HEK293 (cell line): ENCODE results near the gene BDH1.

ENCODE experiments used
- BCL11B ChIP-seq: fragments of 450-650 bp; formaldehyde crosslinking; IDR thresholded peaks from 2 replicates; pipeline ENCODE4 v1.5.1; 2016; ENCODE audit warnings: low read depth, missing biosample characterization, missing genetic modification characterization
- FEZF1 ChIP-seq: fragments of 450-650 bp; formaldehyde crosslinking; IDR thresholded peaks from 2 replicates; pipeline ENCODE4 v1.5.1; 2016; ENCODE audit warnings: missing biosample characterization, missing genetic modification characterization
- GFI1B ChIP-seq: fragments of 450-650 bp; formaldehyde crosslinking; IDR thresholded peaks from 2 replicates; pipeline ENCODE4 v1.5.1; 2016; ENCODE audit warnings: missing biosample characterization, missing genetic modification characterization
- GLI4 ChIP-seq: fragments of 450-650 bp; formaldehyde crosslinking; IDR thresholded peaks from 2 replicates; pipeline ENCODE4 v1.5.1; 2016; ENCODE audit warnings: missing biosample characterization, missing genetic modification characterization
- KLF8 ChIP-seq: fragments of 450-650 bp; formaldehyde crosslinking; IDR thresholded peaks from 2 replicates; pipeline ENCODE4 v1.5.1; 2016; ENCODE audit warnings: missing biosample characterization, missing genetic modification characterization
- OSR2 ChIP-seq: fragments of 450-650 bp; formaldehyde crosslinking; IDR thresholded peaks from 2 replicates; pipeline ENCODE4 v1.5.1; 2016; ENCODE audit warnings: missing biosample characterization, missing genetic modification characterization
- RBAK ChIP-seq: fragments of 450-650 bp; formaldehyde crosslinking; IDR thresholded peaks from 2 replicates; pipeline ENCODE4 v1.5.1; 2016; ENCODE audit warnings: missing biosample characterization, missing genetic modification characterization
- SCRT1 ChIP-seq: fragments of 450-650 bp; formaldehyde crosslinking; IDR thresholded peaks from 2 replicates; pipeline ENCODE4 v1.5.1; 2016; ENCODE audit warnings: missing biosample characterization, missing genetic modification characterization, borderline replicate concordance
- SETDB1 ChIP-seq: IDR thresholded peaks from one replicate; pipeline ENCODE4 v1.6.1; 2017; ENCODE audit warnings: mild to moderate bottlenecking, low read length, moderate library complexity, mixed read lengths; ENCODE audit not compliant: insufficient read length
- SP3 ChIP-seq: fragments of 450-650 bp; formaldehyde crosslinking; IDR thresholded peaks from 2 replicates; pipeline ENCODE4 v1.5.1; 2016; ENCODE audit warnings: missing biosample characterization, missing genetic modification characterization
- TCF7L2 ChIP-seq: IDR thresholded peaks from 2 replicates; pipeline ENCODE4 v1.6.1; 2011; ENCODE audit warnings: low read depth, mild to moderate bottlenecking, inconsistent platforms, low read length, moderate library complexity, borderline replicate concordance
- TRIM28 ChIP-seq: IDR thresholded peaks from 2 replicates; pipeline ENCODE4 v1.6.1; 2011; ENCODE audit warnings: low read length, control low read depth, borderline replicate concordance
- WT1 ChIP-seq: fragments of 450-650 bp; formaldehyde crosslinking; IDR thresholded peaks from 2 replicates; pipeline ENCODE4 v1.5.1; 2016; ENCODE audit warnings: missing biosample characterization, missing genetic modification characterization
- YY1 ChIP-seq: fragments of 450-650 bp; formaldehyde crosslinking; IDR thresholded peaks from 2 replicates; pipeline ENCODE4 v1.5.1; 2018; ENCODE audit warnings: missing biosample characterization, missing genetic modification characterization
- ZFP41 ChIP-seq: fragments of 450-650 bp; formaldehyde crosslinking; IDR thresholded peaks from 2 replicates; pipeline ENCODE4 v1.5.1; 2016; ENCODE audit warnings: missing biosample characterization, missing genetic modification characterization, borderline replicate concordance
- ZNF132 ChIP-seq: fragments of 450-650 bp; formaldehyde crosslinking; IDR thresholded peaks from 2 replicates; pipeline ENCODE4 v1.5.1; 2017; ENCODE audit warnings: missing biosample characterization, missing genetic modification characterization, borderline replicate concordance
- ZNF398 ChIP-seq: fragments of 450-650 bp; formaldehyde crosslinking; IDR thresholded peaks from 2 replicates; pipeline ENCODE4 v1.5.1; 2017; ENCODE audit warnings: missing biosample characterization, missing genetic modification characterization
- ZNF426 ChIP-seq: fragments of 450-650 bp; formaldehyde crosslinking; IDR thresholded peaks from 2 replicates; pipeline ENCODE4 v1.5.1; 2017; ENCODE audit warnings: missing biosample characterization, missing genetic modification characterization, mild to moderate bottlenecking, inconsistent platforms, moderate library complexity
- ZNF433 ChIP-seq: fragments of 450-650 bp; formaldehyde crosslinking; IDR thresholded peaks from 2 replicates; pipeline ENCODE4 v1.5.1; 2016; ENCODE audit warnings: missing biosample characterization, missing genetic modification characterization, low read depth
- ZNF529 ChIP-seq: fragments of 450-650 bp; formaldehyde crosslinking; IDR thresholded peaks from 2 replicates; pipeline ENCODE4 v1.5.1; 2017; ENCODE audit warnings: missing genetic modification characterization, missing biosample characterization; ENCODE audit not compliant: insufficient replicate concordance
- ZNF560 ChIP-seq: fragments of 450-650 bp; formaldehyde crosslinking; IDR thresholded peaks from 2 replicates; pipeline ENCODE4 v1.5.1; 2017; ENCODE audit warnings: missing biosample characterization, missing genetic modification characterization, borderline replicate concordance
- ZNF571 ChIP-seq: fragments of 450-650 bp; formaldehyde crosslinking; IDR thresholded peaks from 2 replicates; pipeline ENCODE4 v1.5.0; 2017; ENCODE audit warnings: missing biosample characterization, missing genetic modification characterization
- ZNF621 ChIP-seq: fragments of 450-650 bp; formaldehyde crosslinking; IDR thresholded peaks from 2 replicates; pipeline ENCODE4 v1.5.1; 2017; ENCODE audit warnings: missing biosample characterization, missing genetic modification characterization
- ZNF654 ChIP-seq: fragments of 450-650 bp; formaldehyde crosslinking; IDR thresholded peaks from 2 replicates; pipeline ENCODE4 v1.5.1; 2016; ENCODE audit warnings: low read depth, missing biosample characterization, missing genetic modification characterization
- ZNF664 ChIP-seq: fragments of 450-650 bp; formaldehyde crosslinking; IDR thresholded peaks from 2 replicates; pipeline ENCODE4 v1.5.1; 2016; ENCODE audit warnings: missing biosample characterization, missing genetic modification characterization
- ZNF692 ChIP-seq: fragments of 450-650 bp; formaldehyde crosslinking; IDR thresholded peaks from 2 replicates; pipeline ENCODE4 v1.5.1; 2016; ENCODE audit warnings: missing biosample characterization, missing genetic modification characterization
- ZNF830 ChIP-seq: fragments of 450-650 bp; IDR thresholded peaks from 2 replicates; pipeline ENCODE4 v1.5.0; 2018; ENCODE audit warnings: missing biosample characterization, missing genetic modification characterization, low read depth, mild to moderate bottlenecking, moderate library complexity
- ZNF837 ChIP-seq: fragments of 450-650 bp; formaldehyde crosslinking; IDR thresholded peaks from 2 replicates; pipeline ENCODE4 v1.5.1; 2016; ENCODE audit warnings: missing biosample characterization, missing genetic modification characterization
- TF ChIP-seq, protein P1 (sequence below): fragments of 450-650 bp; formaldehyde crosslinking; IDR thresholded peaks from 2 replicates; pipeline ENCODE4 v1.5.1; 2017; ENCODE audit warnings: missing biosample characterization, missing genetic modification characterization
- TF ChIP-seq, protein P2 (sequence below): fragments of 450-650 bp; formaldehyde crosslinking; IDR thresholded peaks from 2 replicates; pipeline ENCODE4 v1.5.1; 2016; ENCODE audit warnings: missing biosample characterization, missing genetic modification characterization
- TF ChIP-seq, protein P3 (sequence below): fragments of 450-650 bp; formaldehyde crosslinking; IDR thresholded peaks from 2 replicates; pipeline ENCODE4 v1.5.1; 2016; ENCODE audit warnings: missing biosample characterization, missing genetic modification characterization, low read depth
- TF ChIP-seq, protein P4 (sequence below): fragments of 450-650 bp; formaldehyde crosslinking; IDR thresholded peaks from 2 replicates; pipeline ENCODE4 v1.5.1; 2017; ENCODE audit warnings: missing biosample characterization, mild to moderate bottlenecking, missing genetic modification characterization, moderate library complexity

Gene BDH1

GRCh38 chr3:197554562-197555280, 1.0 kb downstream of the BDH1 start (continued):
- no peak for TF ChIP-seq GLI4 (tag by site-specific recombination)
- no peak for TF ChIP-seq OSR2 (tag by site-specific recombination)
- TF ChIP-seq, protein P1, sequence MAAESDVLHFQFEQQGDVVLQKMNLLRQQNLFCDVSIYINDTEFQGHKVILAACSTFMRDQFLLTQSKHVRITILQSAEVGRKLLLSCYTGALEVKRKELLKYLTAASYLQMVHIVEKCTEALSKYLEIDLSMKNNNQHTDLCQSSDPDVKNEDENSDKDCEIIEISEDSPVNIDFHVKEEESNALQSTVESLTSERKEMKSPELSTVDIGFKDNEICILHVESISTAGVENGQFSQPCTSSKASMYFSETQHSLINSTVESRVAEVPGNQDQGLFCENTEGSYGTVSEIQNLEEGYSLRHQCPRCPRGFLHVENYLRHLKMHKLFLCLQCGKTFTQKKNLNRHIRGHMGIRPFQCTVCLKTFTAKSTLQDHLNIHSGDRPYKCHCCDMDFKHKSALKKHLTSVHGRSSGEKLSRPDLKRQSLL: no peak
- TF ChIP-seq WT1: no peak
- TF ChIP-seq ZFP41 (tag by site-specific recombination): no peak
- no peak for TF ChIP-seq KLF8 (tag by site-specific recombination)
- no peak for TF ChIP-seq ZNF433
- no peak for TF ChIP-seq SETDB1
- TF ChIP-seq SCRT1 (tag by site-specific recombination): no peak
- TF ChIP-seq SP3 (tag by site-specific recombination): peak; percentile 51
- no peak for TF ChIP-seq ZNF654
- no peak for TF ChIP-seq YY1 (tag by site-specific recombination)
- TF ChIP-seq ZNF830 (tag by site-specific recombination): no peak
- TF ChIP-seq TCF7L2: no peak
- TF ChIP-seq, protein P2, sequence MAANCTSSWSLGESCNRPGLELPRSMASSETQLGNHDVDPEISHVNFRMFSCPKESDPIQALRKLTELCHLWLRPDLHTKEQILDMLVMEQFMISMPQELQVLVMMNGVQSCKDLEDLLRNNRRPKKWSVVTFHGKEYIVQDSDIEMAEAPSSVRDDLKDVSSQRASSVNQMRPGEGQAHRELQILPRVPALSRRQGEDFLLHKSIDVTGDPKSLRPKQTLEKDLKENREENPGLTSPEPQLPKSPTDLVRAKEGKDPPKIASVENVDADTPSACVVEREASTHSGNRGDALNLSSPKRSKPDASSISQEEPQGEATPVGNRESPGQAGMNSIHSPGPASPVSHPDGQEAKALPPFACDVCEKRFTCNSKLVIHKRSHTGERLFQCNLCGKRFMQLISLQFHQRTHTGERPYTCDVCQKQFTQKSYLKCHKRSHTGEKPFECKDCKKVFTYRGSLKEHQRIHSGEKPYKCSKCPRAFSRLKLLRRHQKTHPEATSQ (tag by site-specific recombination): no peak
- TF ChIP-seq ZNF529: no peak
- TF ChIP-seq TRIM28: no peak
- TF ChIP-seq ZNF621: no peak
- no peak for TF ChIP-seq RBAK (tag by site-specific recombination)
- no peak for TF ChIP-seq ZNF426
- TF ChIP-seq ZNF571 (tag by site-specific recombination): no peak
- no peak for TF ChIP-seq ZNF664 (tag by site-specific recombination)
- TF ChIP-seq, protein P3, sequence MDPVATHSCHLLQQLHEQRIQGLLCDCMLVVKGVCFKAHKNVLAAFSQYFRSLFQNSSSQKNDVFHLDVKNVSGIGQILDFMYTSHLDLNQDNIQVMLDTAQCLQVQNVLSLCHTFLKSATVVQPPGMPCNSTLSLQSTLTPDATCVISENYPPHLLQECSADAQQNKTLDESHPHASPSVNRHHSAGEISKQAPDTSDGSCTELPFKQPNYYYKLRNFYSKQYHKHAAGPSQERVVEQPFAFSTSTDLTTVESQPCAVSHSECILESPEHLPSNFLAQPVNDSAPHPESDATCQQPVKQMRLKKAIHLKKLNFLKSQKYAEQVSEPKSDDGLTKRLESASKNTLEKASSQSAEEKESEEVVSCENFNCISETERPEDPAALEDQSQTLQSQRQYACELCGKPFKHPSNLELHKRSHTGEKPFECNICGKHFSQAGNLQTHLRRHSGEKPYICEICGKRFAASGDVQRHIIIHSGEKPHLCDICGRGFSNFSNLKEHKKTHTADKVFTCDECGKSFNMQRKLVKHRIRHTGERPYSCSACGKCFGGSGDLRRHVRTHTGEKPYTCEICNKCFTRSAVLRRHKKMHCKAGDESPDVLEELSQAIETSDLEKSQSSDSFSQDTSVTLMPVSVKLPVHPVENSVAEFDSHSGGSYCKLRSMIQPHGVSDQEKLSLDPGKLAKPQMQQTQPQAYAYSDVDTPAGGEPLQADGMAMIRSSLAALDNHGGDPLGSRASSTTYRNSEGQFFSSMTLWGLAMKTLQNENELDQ (tag by site-specific recombination): no peak
- no peak for TF ChIP-seq FEZF1
- TF ChIP-seq GFI1B (tag by site-specific recombination): no peak
- TF ChIP-seq BCL11B: no peak
- TF ChIP-seq, protein P4, sequence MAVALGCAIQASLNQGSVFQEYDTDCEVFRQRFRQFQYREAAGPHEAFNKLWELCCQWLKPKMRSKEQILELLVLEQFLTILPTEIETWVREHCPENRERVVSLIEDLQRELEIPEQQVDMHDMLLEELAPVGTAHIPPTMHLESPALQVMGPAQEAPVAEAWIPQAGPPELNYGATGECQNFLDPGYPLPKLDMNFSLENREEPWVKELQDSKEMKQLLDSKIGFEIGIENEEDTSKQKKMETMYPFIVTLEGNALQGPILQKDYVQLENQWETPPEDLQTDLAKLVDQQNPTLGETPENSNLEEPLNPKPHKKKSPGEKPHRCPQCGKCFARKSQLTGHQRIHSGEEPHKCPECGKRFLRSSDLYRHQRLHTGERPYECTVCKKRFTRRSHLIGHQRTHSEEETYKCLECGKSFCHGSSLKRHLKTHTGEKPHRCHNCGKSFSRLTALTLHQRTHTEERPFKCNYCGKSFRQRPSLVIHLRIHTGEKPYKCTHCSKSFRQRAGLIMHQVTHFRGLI (tag by site-specific recombination): no peak
- TF ChIP-seq ZNF692: peak; percentile 73
- TF ChIP-seq ZNF398: no peak
- TF ChIP-seq ZNF560 (tag by site-specific recombination): no peak
- no peak for TF ChIP-seq ZNF837 (tag by site-specific recombination)
- TF ChIP-seq ZNF132 (tag by site-specific recombination): no peak
